Astrocyte of the spinal cord (primary cell): ENCODE data around the gene PLEKHM2.

ENCODE experiments used
- DNase-seq: peaks from one replicate; pipeline ENCODE4 v3.0.0; 2011; ENCODE audit warnings: low read depth, low spot score
- H3K4me3 ChIP-seq: 2 replicates; pipeline ENCODE4 v1.5.1; 2011; ENCODE audit warnings: low read depth, mild to moderate bottlenecking, low read length, moderate library complexity
- in situ Hi-C: cut with HindIII; loops from 2 replicates; pipeline ENCODE4 v1.10.0; 2017; ENCODE audit warnings: low sequenced_read_pairs
- TF ChIP-seq, protein P1 (sequence below): IDR thresholded peaks from 2 replicates; pipeline ENCODE4 v1.5.1; 2012; ENCODE audit warnings: low read depth, mild to moderate bottlenecking, low read length, inconsistent platforms

The PLEKHM2 gene

DNA sequence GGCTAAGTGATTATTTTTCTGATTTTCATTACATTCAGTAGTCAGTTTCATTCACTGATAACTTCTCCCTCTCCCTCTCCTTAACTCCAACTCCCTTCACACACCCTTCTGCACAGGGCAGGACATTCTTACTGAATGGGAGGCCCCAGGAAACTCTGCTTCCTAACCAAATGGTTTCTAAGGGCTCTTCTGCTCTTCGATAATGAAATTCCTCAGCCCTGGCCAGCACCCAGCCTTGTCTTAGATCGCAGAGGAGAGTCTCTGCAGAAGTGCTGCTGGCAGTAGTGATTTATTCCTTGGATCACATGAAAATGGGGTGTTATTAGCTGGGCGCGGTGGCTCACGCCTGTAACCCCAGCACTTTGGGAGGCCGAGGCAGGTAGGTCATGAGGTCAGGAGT, 16.4 kb downstream of the PLEKHM2 start:
- in situ Hi-C loops: no loop called here
- no peak for DNase-seq
- TF ChIP-seq, protein P1, sequence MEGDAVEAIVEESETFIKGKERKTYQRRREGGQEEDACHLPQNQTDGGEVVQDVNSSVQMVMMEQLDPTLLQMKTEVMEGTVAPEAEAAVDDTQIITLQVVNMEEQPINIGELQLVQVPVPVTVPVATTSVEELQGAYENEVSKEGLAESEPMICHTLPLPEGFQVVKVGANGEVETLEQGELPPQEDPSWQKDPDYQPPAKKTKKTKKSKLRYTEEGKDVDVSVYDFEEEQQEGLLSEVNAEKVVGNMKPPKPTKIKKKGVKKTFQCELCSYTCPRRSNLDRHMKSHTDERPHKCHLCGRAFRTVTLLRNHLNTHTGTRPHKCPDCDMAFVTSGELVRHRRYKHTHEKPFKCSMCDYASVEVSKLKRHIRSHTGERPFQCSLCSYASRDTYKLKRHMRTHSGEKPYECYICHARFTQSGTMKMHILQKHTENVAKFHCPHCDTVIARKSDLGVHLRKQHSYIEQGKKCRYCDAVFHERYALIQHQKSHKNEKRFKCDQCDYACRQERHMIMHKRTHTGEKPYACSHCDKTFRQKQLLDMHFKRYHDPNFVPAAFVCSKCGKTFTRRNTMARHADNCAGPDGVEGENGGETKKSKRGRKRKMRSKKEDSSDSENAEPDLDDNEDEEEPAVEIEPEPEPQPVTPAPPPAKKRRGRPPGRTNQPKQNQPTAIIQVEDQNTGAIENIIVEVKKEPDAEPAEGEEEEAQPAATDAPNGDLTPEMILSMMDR: no peak
- H3K4me3 ChIP-seq: no peak overlapping the region

DNA sequence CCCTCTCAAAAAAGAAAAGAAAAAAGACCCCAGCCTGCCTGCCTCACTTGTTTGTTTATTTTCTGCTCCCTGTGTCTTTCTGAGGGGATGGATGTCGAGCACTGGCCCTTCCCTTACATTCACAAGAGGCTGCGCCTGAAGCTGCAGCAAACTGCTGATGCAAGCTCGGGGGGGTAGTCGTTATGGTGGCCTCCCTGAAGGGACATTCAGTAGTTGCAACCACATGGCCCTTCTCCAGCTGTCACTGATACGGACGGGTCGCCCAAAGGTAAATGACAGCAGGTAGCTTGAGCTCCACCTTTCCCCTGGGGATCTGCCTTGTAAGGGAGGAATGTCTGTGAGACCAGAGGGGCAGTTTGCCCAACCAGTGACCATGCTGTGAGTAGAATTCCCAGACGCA, 17.7 kb downstream of the PLEKHM2 start:
- DNase-seq: no peak
- H3K4me3 ChIP-seq: no peak overlapping the region
- TF ChIP-seq, protein P1: no peak
- in situ Hi-C loops: no loop called here

DNA sequence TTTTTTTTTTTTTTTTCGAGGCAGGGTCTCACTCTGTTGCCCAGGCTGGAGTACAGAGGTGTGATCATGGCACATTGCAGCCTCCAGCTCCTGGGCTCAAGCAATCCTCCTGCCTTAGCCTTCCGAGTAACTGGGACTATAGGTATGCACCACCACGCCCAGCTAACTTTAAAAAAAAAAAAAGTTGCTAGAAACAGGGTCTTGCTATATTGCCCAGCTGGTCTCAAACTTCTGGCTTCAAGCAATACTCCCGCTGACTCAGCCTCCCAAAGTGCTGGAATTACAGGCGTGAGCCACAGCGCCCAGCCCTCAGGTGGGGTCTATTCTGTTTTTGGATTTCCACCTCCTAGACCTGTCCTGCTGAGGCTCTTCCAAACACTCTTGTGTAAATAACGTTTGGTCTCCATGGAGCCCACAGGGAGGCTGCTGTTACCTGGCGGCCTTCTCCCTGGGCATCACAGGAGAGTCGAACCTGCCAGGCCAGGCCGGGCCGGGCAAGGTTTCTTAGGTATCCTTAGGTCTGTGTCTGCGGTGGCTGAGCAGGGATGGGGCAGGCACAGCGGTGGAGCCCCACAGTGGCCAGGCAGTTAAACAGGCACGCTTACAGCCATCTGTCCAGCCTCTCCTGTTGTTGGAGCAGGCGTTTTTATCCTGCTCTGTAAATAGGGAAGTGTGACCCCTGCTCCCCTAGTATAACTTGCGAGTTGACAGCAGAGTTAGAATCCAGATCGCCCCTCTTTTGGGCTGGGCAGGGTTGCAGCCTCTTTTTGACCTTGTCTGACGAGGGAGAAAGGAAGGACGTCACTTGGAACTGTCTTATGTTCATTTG, 18.8 kb downstream of the PLEKHM2 start:
- TF ChIP-seq, protein P1: peak; percentile 30

DNA sequence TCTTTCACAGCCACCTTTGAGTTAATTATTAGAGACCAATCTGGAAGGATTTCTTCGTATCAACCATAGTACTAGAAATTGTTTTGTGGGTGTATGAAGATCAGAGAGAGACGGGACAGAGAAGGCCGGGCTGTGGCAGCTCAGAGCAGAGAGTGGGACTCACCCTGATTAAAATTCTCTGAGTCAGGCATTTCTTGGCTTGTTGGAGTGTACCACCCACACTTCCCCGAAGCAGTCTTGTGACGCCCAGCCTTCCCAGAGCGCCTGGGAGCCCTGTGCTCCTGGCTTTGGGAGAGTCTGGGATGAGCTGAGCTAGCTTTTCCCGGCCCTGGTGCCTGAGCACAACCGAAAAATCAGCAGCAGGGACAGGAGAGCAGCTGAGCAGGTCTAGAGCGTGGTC, 19.4 kb downstream of the PLEKHM2 start:
- peak; percentile 87 for DNase-seq
- no peak overlapping the region for H3K4me3 ChIP-seq
- TF ChIP-seq, protein P1: no peak
- in situ Hi-C loops: no loop called here

More for the DNA sequence above, 18.8 kb downstream of the PLEKHM2 start:
- DNase-seq: no peak
- H3K4me3 ChIP-seq: no peak overlapping the region
- in situ Hi-C loops: no loop called here

DNA sequence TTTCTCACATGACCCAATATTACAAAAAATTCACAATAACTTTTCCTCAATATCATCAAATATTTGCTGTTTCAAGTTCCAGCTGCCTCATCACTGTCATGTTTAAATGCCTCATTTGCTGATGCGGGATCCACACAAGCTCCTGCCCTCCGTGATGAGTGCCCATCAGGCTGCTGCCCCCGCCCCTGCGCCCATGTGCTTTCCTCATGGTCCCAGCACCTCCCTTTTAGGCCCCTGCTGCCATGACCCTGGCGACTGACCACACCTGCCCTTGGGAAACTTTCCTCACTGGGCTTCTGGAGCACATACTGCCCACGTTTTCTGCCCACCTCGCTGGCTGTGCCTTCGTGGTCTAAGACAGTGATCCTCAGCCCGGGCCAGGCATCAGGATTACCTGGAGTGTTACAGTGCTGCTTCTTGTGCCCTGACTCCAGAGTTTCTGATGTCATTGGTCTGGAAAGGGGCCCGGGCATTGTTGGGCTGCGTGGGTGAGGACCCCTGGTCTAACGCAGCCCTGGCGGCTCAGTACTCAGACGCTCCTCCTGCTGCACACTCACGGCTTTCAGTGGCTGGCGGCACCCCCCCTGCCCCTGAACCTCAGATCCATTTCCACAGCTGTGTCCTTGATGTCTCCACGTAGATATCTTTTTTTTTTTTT, 20.5 kb downstream of the PLEKHM2 start:
- no peak overlapping the region for H3K4me3 ChIP-seq
- TF ChIP-seq, protein P1: no peak
- DNase-seq: no peak
- in situ Hi-C loops: no loop called here

DNA sequence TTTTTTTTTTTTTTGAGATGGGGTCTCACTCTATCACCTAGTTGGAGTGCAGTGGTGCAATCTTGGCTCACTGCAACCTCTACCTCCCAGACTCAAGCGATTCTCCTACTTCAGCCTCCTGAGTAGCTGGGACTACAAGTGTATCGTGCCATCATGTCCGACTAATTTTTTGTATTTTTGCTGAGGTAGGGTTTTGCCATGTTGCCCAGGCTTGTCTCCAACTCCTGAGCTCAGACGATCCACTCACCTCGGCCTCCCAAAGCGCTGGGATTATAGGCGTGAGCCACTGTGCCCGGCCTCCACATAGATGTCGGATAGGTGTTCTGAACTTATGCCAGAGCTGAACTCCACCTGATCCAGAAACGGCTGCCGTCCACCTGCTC, 21.1 kb downstream of the PLEKHM2 start:
- H3K4me3 ChIP-seq: no peak overlapping the region
- no peak for DNase-seq
- TF ChIP-seq, protein P1: no peak
- in situ Hi-C loops: no loop called here
